ENCODE data around the gene NPIPB6.
"Not testable (repeated sequence)": the region's sequence is repeated elsewhere in the genome, so short reads cannot be mapped to it uniquely, and the experiment has no call there.

The NPIPB6 gene

GRCh38 chr16:28338230-28338629, 25.1 kb downstream of the NPIPB6 start:
- not testable (repeated sequence) for H3K9ac ChIP-seq (ENCODE audit: low read depth, low read length); H3K27ac ChIP-seq (ENCODE audit: low read length); H3K27me3 ChIP-seq (ENCODE audit: insufficient read depth, low read length); H3K9me3 ChIP-seq (ENCODE audit: insufficient read depth, low read depth, low read length); H3K36me3 ChIP-seq (ENCODE audit: insufficient read depth, low read depth, low read length); H3K4me3 ChIP-seq (ENCODE audit: low read length); H3K4me1 ChIP-seq (ENCODE audit: insufficient read depth, low read length)

- not testable (repeated sequence) for H3K27me3 ChIP-seq (ENCODE audit: insufficient read depth, low read length); H3K9ac ChIP-seq (ENCODE audit: low read depth, low read length); H3K27ac ChIP-seq (ENCODE audit: low read length)
Observed at GRCh38 chr16:28336940-28337710, 26.2 kb downstream of the NPIPB6 start.

GRCh38 chr16:28335678-28336077, 27.6 kb downstream of the NPIPB6 start:
- H3K27me3 ChIP-seq (ENCODE audit: insufficient read depth, low read length); H3K27ac ChIP-seq (ENCODE audit: low read length); H3K4me3 ChIP-seq (ENCODE audit: low read length); H3K9ac ChIP-seq (ENCODE audit: low read depth, low read length); H3K9me3 ChIP-seq (ENCODE audit: insufficient read depth, low read depth, low read length); H3K36me3 ChIP-seq (ENCODE audit: insufficient read depth, low read depth, low read length); H3K4me1 ChIP-seq (ENCODE audit: insufficient read depth, low read length): not testable (repeated sequence)

More at GRCh38 chr16:28336940-28337710, 26.2 kb downstream of the NPIPB6 start:
- H3K4me1 ChIP-seq (ENCODE audit: insufficient read depth, low read length); H3K36me3 ChIP-seq (ENCODE audit: insufficient read depth, low read depth, low read length); H3K4me3 ChIP-seq (ENCODE audit: low read length); H3K9me3 ChIP-seq (ENCODE audit: insufficient read depth, low read depth, low read length): not testable (repeated sequence)

GRCh38 chr16:28332632-28333031, 30.7 kb downstream of the NPIPB6 start:
- not testable (repeated sequence) for H3K27me3 ChIP-seq (ENCODE audit: insufficient read depth, low read length); H3K4me1 ChIP-seq (ENCODE audit: insufficient read depth, low read length); H3K36me3 ChIP-seq (ENCODE audit: insufficient read depth, low read depth, low read length); H3K9ac ChIP-seq (ENCODE audit: low read depth, low read length); H3K9me3 ChIP-seq (ENCODE audit: insufficient read depth, low read depth, low read length); H3K4me3 ChIP-seq (ENCODE audit: low read length); H3K27ac ChIP-seq (ENCODE audit: low read length)

GRCh38 chr16:28330981-28331380, 32.3 kb downstream of the NPIPB6 start:
- H3K4me1 ChIP-seq (ENCODE audit: insufficient read depth, low read length); H3K4me3 ChIP-seq (ENCODE audit: low read length); H3K27ac ChIP-seq (ENCODE audit: low read length); H3K36me3 ChIP-seq (ENCODE audit: insufficient read depth, low read depth, low read length); H3K9me3 ChIP-seq (ENCODE audit: insufficient read depth, low read depth, low read length); H3K9ac ChIP-seq (ENCODE audit: low read depth, low read length); H3K27me3 ChIP-seq (ENCODE audit: insufficient read depth, low read length): not testable (repeated sequence)

- not testable (repeated sequence) for H3K36me3 ChIP-seq (ENCODE audit: insufficient read depth, low read depth, low read length); H3K4me1 ChIP-seq (ENCODE audit: insufficient read depth, low read length); H3K9me3 ChIP-seq (ENCODE audit: insufficient read depth, low read depth, low read length); H3K27ac ChIP-seq (ENCODE audit: low read length); H3K4me3 ChIP-seq (ENCODE audit: low read length); H3K27me3 ChIP-seq (ENCODE audit: insufficient read depth, low read length); H3K9ac ChIP-seq (ENCODE audit: low read depth, low read length)
Observed at GRCh38 chr16:28330232-28330631, 33.1 kb downstream of the NPIPB6 start.

- no peak overlapping the region for H3K27ac ChIP-seq (ENCODE audit: low read length)
Observed at GRCh38 chr16:28326881-28327610, 36.3 kb downstream of the NPIPB6 start.

GRCh38 chr16:28324887-28325279, 38.4 kb downstream of the NPIPB6 start:
- H3K27ac ChIP-seq (ENCODE audit: low read length) = no peak overlapping the region
- H3K9ac ChIP-seq (ENCODE audit: low read depth, low read length) = no peak overlapping the region
- no peaks in the 10 kb centered on the region for H3K4me1 ChIP-seq (ENCODE audit: insufficient read depth, low read length)
- no peaks in the 10 kb centered on the region for H3K36me3 ChIP-seq (ENCODE audit: insufficient read depth, low read depth, low read length)
- no peak overlapping the region for H3K4me3 ChIP-seq (ENCODE audit: low read length)
- H3K27me3 ChIP-seq (ENCODE audit: insufficient read depth, low read length) = no peaks in the 10 kb centered on the region
- no peaks in the 10 kb centered on the region for H3K9me3 ChIP-seq (ENCODE audit: insufficient read depth, low read depth, low read length)

More at GRCh38 chr16:28326881-28327610, 36.3 kb downstream of the NPIPB6 start:
- H3K36me3 ChIP-seq (ENCODE audit: insufficient read depth, low read depth, low read length) = no peaks in the 10 kb centered on the region
- no peak overlapping the region for H3K4me3 ChIP-seq (ENCODE audit: low read length)
- no peaks in the 10 kb centered on the region for H3K27me3 ChIP-seq (ENCODE audit: insufficient read depth, low read length)
- no peaks in the 10 kb centered on the region for H3K9me3 ChIP-seq (ENCODE audit: insufficient read depth, low read depth, low read length)
- H3K9ac ChIP-seq (ENCODE audit: low read depth, low read length) = no peak overlapping the region
- H3K4me1 ChIP-seq (ENCODE audit: insufficient read depth, low read length) = no peaks in the 10 kb centered on the region

GRCh38 chr16:28324235-28324886, 38.9 kb downstream of the NPIPB6 start:
- H3K4me1 ChIP-seq (ENCODE audit: insufficient read depth, low read length) = no peaks in the 10 kb centered on the region
- H3K9me3 ChIP-seq (ENCODE audit: insufficient read depth, low read depth, low read length) = no peaks in the 10 kb centered on the region
- no peak overlapping the region for H3K27ac ChIP-seq (ENCODE audit: low read length)
- H3K36me3 ChIP-seq (ENCODE audit: insufficient read depth, low read depth, low read length) = peaks cover 5% of the 10 kb centered on the region; the same call in 1 of the 2 replicates
- no peak overlapping the region for H3K9ac ChIP-seq (ENCODE audit: low read depth, low read length)
- H3K4me3 ChIP-seq (ENCODE audit: low read length) = no peak overlapping the region
- no peaks in the 10 kb centered on the region for H3K27me3 ChIP-seq (ENCODE audit: insufficient read depth, low read length)

GRCh38 chr16:28321700-28322411, 41.5 kb downstream of the NPIPB6 start:
- Histone ChIP-seq H3K4me1 (ENCODE audit: insufficient read depth, low read length) (no peaks in the 10 kb centered on the region), H3K9me3 (ENCODE audit: insufficient read depth, low read depth, low read length) (no peaks in the 10 kb centered on the region), H3K27ac (ENCODE audit: low read length) (no peak overlapping the region), H3K4me3 (ENCODE audit: low read length) (no peak overlapping the region), H3K9ac (ENCODE audit: low read depth, low read length) (no peak overlapping the region), H3K27me3 (ENCODE audit: insufficient read depth, low read length) (no peaks in the 10 kb centered on the region), H3K36me3 (ENCODE audit: insufficient read depth, low read depth, low read length) (peaks cover 23% of the 10 kb centered on the region)

- no peaks in the 10 kb centered on the region for H3K4me1 ChIP-seq (ENCODE audit: insufficient read depth, low read length)
- no peaks in the 10 kb centered on the region for H3K27me3 ChIP-seq (ENCODE audit: insufficient read depth, low read length)
- H3K9ac ChIP-seq (ENCODE audit: low read depth, low read length) = no peak overlapping the region
- H3K27ac ChIP-seq (ENCODE audit: low read length) = no peak overlapping the region
- H3K4me3 ChIP-seq (ENCODE audit: low read length) = no peak overlapping the region
- no peaks in the 10 kb centered on the region for H3K9me3 ChIP-seq (ENCODE audit: insufficient read depth, low read depth, low read length)
- H3K36me3 ChIP-seq (ENCODE audit: insufficient read depth, low read depth, low read length) = peaks cover 23% of the 10 kb centered on the region
Observed at GRCh38 chr16:28320741-28321140, 42.6 kb downstream of the NPIPB6 start.

Measured in iPS-20b (cell line).